ENCODE results near the gene TMEM248. TPM values are rescaled to one million over a fixed set of nuclear protein-coding genes. Genes with fewer than 3 reads are reported as not detected.

TMEM248 gene
- total and polyA plus RNA-seq, 10 of the 15 experiments (the other 5 are each of a cell fraction or from before 2014, with no cell fraction given): 6.3 to 93.5 (median 64.9) TPM

- Histone ChIP-seq H3K36me3 (ENCODE audit: control insufficient read depth in 2 of 2, insufficient read depth in 2 of 2, low read length in 1 of 2) (peaks cover 0 to 8% of the 10 kb centered on the region in 2 experiments; a peak in 3 of 4 replicates), H3K4me2 (ENCODE audit: control insufficient read depth, insufficient read depth) (no peak overlapping the region), H2AFZ (ENCODE audit: control insufficient read depth, low read depth, low read length) (no peak overlapping the region), H3K27me3 (replicated peaks in 1 of 2; ENCODE audit: control insufficient read depth in 2 of 2, insufficient read depth in 2 of 2, low read length in 1 of 2) (no peaks in the 10 kb centered on the region), H3K4me1 (ENCODE audit: control insufficient read depth, insufficient read depth, low read length) (no peaks in the 10 kb centered on the region), H3K79me2 (ENCODE audit: control insufficient read depth, insufficient read depth, low read length) (no peaks in the 10 kb centered on the region), H4K20me1 (ENCODE audit: control insufficient read depth, insufficient read depth) (no peaks in the 10 kb centered on the region), H3K4me3 (no peak overlapping the region), H3K9me3 (replicated peaks; ENCODE audit: control insufficient read depth, insufficient read depth, low read length) (no peaks in the 10 kb centered on the region; the same call in 2 of the 3 replicates), H3K9ac (ENCODE audit: control insufficient read depth, insufficient read depth, low read length) (no peak overlapping the region), H3K27ac (ENCODE audit: control insufficient read depth, insufficient read depth) (no peak overlapping the region)
- TF ChIP-seq ATF3 (IDR thresholded peaks at IDR 0.05; ENCODE audit: borderline replicate concordance, extremely low read depth, low read depth, low read length): no peak
- TF ChIP-seq FOXK2 (IDR thresholded peaks at IDR 0.05): no peak
- no peak for TF ChIP-seq CUX1 (IDR thresholded peaks at IDR 0.05; ENCODE audit: insufficient replicate concordance, low read depth, low read length)
- ChIA-PET POLR2A (interaction anchor here (0.6 to 0.7 kb wide), 3 partner anchors 118 to 976 kb away, joined by 3 to 12 read pairs (median 3); no protein-coding TSS in a partner anchor), SMC1A (ENCODE audit: uncharacterized antibody, unreplicated experiment) (interaction anchor here (0.6 kb wide), 1 partner anchor 93 kb away, joined by 5 read pairs; no protein-coding TSS in a partner anchor), RAD21 (ENCODE audit: unreplicated experiment) (no interaction called here), CTCF (no interaction called here)
- DNase-seq (ENCODE audit: low read depth, low spot score) (no peak), ATAC-seq (no peak), FAIRE-seq (no peak)
- intact Hi-C loops (cut with micrococcal nuclease; ENCODE audit: unreplicated experiment): loop anchor here (10.0 kb wide), 1 partner anchor 452 kb away; no protein-coding TSS in a partner anchor
- 53% methylated on average over 2 of the region's 2 CpGs for WGBS (ENCODE audit: insufficient coverage, insufficient replicate concordance, low lambda C conversion rate, missing lambda C conversion rate)
- no TSS peak for BruUV-seq (replicated peaks)
- in situ Hi-C loops (cut with MboI): no loop called here
Measured at GRCh38 chr7:67006965-67007364, 85.9 kb downstream of the TMEM248 start.

Small RNA genes lying within 50 kb of the gene (small RNA-seq; reads per million reads assigned to genes)
- not detected for gene RF00017
- not detected for gene RN7SL43P
- gene RNU6-1254P: not detected

Other genes starting within 250 kb of the TMEM248 start
- 21.0 and 26.4 TPM in 2 replicates for gene RABGEF1, start 180.5 kb upstream of the TMEM248 start, total RNA-seq (2014; rRNA removed)
- 24.8 and 27.5 TPM in 2 replicates for gene RABGEF1, start 180.5 kb upstream of the TMEM248 start, total RNA-seq (2014; rRNA removed; fragmentation: Illumina TruSeq; extraction: Trizol)
- 26.2 and 27.5 TPM in 2 replicates for gene RABGEF1, start 180.5 kb upstream of the TMEM248 start, total RNA-seq (2021)
- 33.0 and 36.4 TPM in 2 replicates for gene RABGEF1, start 180.5 kb upstream of the TMEM248 start, polyA plus RNA-seq (2011; rRNA removed)
- gene RABGEF1, start 180.5 kb upstream of the TMEM248 start, polyA plus RNA-seq (2014; fragmentation: Illumina TruSeq; extraction: Trizol): 36.4 and 45.7 TPM in 2 replicates
- gene RABGEF1, start 180.5 kb upstream of the TMEM248 start, polyA plus RNA-seq (2014; fragmentation: Nextera tagmentation; extraction: Ambion mirVana): 10 to 100 TPM; 10.2 to 11.8 TPM
- gene RABGEF1, start 180.5 kb upstream of the TMEM248 start, polyA plus RNA-seq (2014; rRNA removed): 18.2 and 21.4 TPM in 2 replicates
- 10 to 100 TPM; 24.7 to 31.2 TPM for gene RABGEF1, start 180.5 kb upstream of the TMEM248 start, polyA plus RNA-seq (2016; fragmentation: Nextera tagmentation; extraction: Ambion mirVana)
- 28.7 and 33.1 TPM in 2 replicates for gene SBDS, start 74.4 kb downstream of the TMEM248 start, total RNA-seq (2014; rRNA removed)
- gene SBDS, start 74.4 kb downstream of the TMEM248 start, total RNA-seq (2014; rRNA removed; fragmentation: Illumina TruSeq; extraction: Trizol): 33.2 and 35.4 TPM in 2 replicates
- gene SBDS, start 74.4 kb downstream of the TMEM248 start, total RNA-seq (2021): 29.4 and 31.2 TPM in 2 replicates
- gene SBDS, start 74.4 kb downstream of the TMEM248 start, polyA plus RNA-seq (2011; rRNA removed): 31.0 and 52.0 TPM in 2 replicates
- 46.6 and 61.2 TPM in 2 replicates for gene SBDS, start 74.4 kb downstream of the TMEM248 start, polyA plus RNA-seq (2014; fragmentation: Illumina TruSeq; extraction: Trizol)
- gene SBDS, start 74.4 kb downstream of the TMEM248 start, polyA plus RNA-seq (2014; fragmentation: Nextera tagmentation; extraction: Ambion mirVana): 10 to 100 TPM; 22.4 to 34.3 TPM
- gene SBDS, start 74.4 kb downstream of the TMEM248 start, polyA plus RNA-seq (2014; rRNA removed): 26.7 and 30.9 TPM in 2 replicates
- gene SBDS, start 74.4 kb downstream of the TMEM248 start, polyA plus RNA-seq (2016; fragmentation: Nextera tagmentation; extraction: Ambion mirVana): 10 to 100 TPM; 60.1 to 63.0 TPM
- 18.2 and 19.6 TPM in 2 replicates for gene TYW1, start 75.6 kb downstream of the TMEM248 start, total RNA-seq (2014; rRNA removed)
- 20.9 and 23.7 TPM in 2 replicates for gene TYW1, start 75.6 kb downstream of the TMEM248 start, total RNA-seq (2014; rRNA removed; fragmentation: Illumina TruSeq; extraction: Trizol)
- 18.7 and 18.9 TPM in 2 replicates for gene TYW1, start 75.6 kb downstream of the TMEM248 start, total RNA-seq (2021)
- 16.9 and 19.3 TPM in 2 replicates for gene TYW1, start 75.6 kb downstream of the TMEM248 start, polyA plus RNA-seq (2011; rRNA removed)
- 21.6 and 21.9 TPM in 2 replicates for gene TYW1, start 75.6 kb downstream of the TMEM248 start, polyA plus RNA-seq (2014; fragmentation: Illumina TruSeq; extraction: Trizol)
- 10 to 100 TPM; 11.3 to 17.4 TPM for gene TYW1, start 75.6 kb downstream of the TMEM248 start, polyA plus RNA-seq (2014; fragmentation: Nextera tagmentation; extraction: Ambion mirVana)
- gene TYW1, start 75.6 kb downstream of the TMEM248 start, polyA plus RNA-seq (2014; rRNA removed): 13.7 and 15.3 TPM in 2 replicates
- 10 to 100 TPM; 26.5 to 29.0 TPM for gene TYW1, start 75.6 kb downstream of the TMEM248 start, polyA plus RNA-seq (2016; fragmentation: Nextera tagmentation; extraction: Ambion mirVana)

Measured in GM12878 (cell line).